COLO668 (cell line): ENCODE results near the gene KPRP.

Source experiments
- DNase-seq: peaks from one replicate; lab custom pipeline; 2025; ENCODE audit not compliant: unreplicated experiment; lab: John Stamatoyannopoulos, UW

The KPRP gene, protein sequence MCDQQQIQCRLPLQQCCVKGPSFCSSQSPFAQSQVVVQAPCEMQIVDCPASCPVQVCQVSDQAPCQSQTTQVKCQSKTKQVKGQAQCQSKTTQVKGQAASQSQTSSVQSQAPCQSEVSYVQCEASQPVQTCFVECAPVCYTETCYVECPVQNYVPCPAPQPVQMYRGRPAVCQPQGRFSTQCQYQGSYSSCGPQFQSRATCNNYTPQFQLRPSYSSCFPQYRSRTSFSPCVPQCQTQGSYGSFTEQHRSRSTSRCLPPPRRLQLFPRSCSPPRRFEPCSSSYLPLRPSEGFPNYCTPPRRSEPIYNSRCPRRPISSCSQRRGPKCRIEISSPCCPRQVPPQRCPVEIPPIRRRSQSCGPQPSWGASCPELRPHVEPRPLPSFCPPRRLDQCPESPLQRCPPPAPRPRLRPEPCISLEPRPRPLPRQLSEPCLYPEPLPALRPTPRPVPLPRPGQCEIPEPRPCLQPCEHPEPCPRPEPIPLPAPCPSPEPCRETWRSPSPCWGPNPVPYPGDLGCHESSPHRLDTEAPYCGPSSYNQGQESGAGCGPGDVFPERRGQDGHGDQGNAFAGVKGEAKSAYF

DNA sequence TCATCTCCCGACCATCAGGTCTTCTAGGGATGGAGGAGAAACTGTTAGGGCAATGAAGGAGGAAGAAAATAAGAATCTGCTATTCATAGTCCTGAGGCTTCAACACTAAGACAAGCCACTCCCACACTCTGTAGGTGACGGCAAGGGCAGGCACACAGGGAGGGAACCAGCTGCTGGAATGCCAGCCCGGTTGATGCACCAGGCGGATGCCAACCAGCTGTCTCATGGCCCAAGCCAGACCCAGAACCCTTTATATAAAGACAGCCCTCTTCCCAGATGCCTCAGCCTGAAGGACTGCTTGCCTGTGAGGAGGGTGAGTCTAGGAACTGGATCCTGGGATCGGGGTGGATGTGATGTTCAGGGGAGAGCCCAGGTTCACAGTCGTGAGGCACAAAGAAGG lies at the start of gene KPRP:
TSS of gene KPRP (plus strand) at position 279 of the 400 bp plus-strand sequence. CDS start 1,564 bp downstream, outside the sequence.
- no peak for DNase-seq

DNA sequence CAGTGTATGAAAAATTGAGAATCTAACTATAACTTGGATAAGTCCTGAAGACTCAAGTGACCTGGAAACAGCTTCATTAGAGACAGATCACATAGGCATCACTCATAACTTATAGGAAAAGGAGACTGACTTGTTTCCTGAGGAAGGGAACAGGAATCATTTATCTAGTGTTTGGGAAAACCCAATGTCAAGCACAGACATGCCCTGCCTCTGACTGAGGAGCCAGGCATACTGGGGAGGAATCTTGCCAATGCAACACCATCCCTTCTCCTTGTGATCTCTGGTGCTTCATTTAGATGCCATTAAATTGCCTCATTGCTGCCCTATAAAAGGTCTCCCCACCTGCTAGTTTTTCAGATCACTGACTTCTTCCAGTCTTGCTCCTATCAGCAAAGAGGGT lies 39.6 kb upstream of the KPRP start:
- no peak for DNase-seq

DNA sequence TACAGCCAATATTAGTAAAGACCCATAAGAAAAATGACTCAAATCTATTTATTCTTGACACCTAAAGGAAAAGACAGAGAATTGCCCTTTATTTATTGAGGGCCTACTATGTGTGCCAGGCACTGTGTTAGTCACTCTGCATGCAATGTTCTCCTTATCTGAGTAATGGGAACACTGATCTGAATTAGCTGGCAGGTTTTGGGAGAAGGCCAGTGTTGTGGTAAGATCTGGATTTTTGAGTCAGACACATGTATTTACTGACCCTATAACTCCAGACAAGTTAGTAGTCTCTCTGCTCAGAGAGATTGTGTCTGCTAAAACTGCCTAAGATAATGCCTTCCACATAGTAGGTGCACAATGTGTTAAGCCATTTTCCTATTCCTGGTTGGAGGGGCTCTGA lies 32.6 kb upstream of the KPRP start:
- no peak for DNase-seq

DNA sequence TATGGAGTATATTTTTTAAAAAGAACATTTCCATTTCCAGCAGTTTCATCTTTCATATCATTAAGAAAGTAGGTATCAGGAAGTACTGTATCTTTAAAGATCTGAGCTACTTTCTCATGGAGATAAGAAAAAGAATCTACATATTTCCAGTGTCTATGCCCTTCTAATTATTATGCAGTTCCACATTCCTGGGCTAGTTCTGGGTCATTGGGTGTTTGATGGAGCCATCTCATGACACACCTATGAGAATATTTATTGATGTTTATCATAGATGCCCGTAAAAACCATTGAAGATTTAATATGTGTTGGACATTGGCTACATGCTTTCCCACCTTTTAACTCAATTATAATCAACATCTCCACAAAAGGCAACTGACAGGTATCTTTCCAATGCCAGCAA lies 28.8 kb upstream of the KPRP start:
- DNase-seq: no peak

DNA sequence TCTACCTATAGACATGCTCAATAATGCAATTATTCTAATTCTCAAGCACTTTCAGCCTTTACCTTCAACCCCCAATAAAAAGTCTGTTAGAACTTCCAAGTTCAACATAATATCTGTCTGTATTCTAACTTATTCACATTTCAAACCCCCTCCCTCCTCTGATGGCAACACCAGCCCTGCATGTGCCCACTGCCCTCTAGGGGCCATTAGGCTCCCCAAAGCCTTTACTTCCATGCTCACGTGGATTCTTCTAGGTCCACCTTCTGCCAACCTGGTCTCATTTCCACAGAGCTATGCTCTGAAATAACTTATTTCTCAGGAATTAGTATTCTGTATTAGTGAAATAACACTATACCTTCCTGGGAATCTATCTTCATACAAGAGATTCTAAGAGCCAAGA lies 22.2 kb upstream of the KPRP start:
- no peak for DNase-seq

DNA sequence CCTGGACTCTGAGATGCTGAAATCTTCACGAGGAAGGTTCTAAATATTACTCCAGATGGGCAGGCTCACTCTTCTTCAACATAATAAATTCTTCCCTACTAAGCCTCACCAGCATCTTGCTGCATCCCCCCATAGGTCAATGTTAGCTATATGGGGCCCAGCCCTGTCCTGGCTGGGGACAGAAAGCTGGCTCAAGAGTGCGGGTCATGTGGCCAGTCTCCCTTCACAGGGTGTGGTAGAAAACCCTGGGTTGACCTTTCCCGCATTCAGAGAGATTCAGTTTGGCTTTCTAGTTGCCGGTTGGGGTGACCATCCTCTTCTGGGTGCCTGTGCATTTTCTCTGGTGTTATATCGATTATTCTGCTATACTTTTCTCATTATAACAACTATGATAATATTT lies 19.8 kb upstream of the KPRP start:
- DNase-seq: no peak

DNA sequence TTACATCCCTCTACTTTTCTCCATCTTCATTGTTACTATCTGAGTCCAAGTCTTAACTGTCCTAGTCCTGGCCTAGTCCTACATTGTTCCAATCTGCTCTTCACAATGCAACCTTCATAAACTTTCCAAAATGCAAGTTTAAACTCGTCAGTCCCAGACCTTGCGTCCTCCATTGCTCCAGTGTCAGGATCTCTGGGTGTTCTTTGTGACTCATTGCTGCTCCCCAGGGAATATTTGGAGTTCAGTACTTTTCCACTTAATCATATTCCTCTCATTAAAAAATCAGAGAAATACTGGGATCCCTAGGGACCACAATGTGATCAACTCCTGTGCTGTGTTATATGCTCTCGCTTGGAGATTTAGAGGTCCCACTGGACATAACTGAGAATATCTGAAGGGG lies 18.0 kb upstream of the KPRP start:
- DNase-seq: no peak

DNA sequence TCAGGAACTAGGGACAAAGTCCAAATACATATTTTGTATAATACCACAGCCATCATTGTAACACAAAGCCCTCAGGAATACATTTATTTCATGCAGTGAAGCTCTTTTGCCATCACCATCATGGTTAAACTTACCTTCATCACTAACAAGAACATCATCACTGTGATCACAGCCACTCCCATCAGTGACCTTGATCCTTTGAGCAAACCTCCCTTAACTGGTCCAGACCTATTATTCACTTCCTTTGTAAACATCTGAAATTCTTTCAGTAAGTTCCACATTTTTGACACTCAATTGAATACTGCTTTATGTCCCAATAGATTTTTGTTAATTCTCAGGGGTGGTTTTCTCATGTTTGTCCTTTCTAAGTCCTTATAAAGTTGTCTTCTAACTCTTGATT lies 16.2 kb upstream of the KPRP start:
- no peak for DNase-seq

DNA sequence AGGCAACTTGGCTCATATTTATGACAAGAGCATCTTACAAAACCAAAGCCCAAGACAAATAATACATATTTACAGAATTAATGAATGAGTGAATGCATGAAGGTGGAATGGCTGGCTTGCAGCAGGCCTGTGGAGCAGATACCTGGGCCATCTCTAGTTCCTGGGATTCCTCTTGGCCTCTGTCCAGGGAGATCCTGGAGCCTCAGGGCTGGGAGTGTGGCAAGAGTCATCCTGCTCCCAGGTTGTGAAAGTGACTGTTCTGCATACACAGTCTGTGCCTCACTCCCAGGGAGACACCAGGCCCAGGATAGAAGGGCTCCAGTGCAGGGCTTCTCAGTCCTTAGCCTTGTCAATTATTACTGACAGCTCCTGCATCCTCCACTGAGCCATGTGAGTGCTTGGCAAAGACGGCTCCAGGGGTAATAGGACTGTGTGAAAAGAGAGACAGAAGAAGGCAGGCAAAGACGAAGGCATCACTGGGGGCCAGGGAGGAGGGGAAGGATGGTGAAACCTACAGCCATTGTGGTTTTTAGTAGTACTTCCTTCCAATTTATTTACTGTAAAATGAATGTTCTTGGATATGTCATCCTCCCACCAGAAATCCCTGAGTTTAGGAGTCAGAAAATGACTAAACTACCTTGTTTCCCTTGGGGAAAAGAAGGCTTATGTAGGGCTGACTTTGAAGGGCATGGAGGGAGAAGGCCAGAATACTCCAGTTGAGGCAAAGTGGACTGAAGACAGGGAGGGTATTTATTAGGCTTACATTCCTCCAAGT lies 14.3 kb upstream of the KPRP start:
- no peak for DNase-seq

DNA sequence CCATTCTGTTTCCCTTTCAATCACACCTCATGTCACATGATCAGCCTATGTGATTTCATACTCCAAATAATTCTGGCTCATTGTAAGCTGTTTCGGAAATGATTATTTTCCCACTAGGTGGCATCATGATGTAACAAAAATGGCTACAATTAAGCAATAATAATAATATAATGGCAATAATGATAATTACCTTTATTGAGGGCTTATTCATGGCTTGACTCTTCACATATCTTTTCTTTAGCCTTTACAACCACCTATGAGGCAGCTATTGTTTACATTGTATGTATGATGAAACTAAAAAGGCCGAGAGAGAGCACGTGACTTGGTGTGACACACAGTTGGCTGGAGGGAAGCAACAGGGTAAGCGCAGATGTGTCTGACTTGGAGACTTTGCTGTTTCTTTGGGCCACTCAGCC lies 12.5 kb upstream of the KPRP start:
- DNase-seq: no peak

DNA sequence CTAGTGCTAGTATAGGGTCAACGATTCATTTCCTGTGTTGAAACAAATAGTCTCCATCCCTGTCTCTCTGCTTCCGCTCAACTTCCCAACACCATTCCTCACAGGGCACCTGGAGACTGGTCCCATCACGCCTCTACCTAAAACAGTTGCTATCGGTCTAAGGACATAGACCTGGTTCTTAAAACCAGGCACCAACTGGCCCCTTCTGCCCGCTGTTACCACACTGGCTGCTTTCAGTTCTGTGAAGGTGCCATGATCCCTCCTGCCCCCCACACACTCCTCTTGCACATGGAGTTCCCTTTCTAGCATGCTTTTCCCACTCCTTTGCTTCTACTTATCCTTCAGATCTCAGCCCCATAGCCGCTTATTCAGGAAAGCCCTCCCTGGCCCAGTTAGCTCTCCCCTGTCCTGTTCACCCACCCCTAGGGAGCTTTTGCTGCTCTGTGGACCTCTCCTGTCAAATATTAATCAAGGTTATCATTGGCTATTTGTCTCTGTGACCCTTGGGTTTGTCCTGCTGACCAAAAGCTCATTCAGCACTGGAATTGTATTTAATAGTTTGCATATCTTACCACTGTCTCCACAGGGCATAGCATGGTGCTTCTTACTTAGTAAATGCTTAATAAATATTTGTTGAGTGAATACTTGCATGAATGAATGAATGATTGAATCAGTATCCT lies 11.9 kb upstream of the KPRP start:
- no peak for DNase-seq

DNA sequence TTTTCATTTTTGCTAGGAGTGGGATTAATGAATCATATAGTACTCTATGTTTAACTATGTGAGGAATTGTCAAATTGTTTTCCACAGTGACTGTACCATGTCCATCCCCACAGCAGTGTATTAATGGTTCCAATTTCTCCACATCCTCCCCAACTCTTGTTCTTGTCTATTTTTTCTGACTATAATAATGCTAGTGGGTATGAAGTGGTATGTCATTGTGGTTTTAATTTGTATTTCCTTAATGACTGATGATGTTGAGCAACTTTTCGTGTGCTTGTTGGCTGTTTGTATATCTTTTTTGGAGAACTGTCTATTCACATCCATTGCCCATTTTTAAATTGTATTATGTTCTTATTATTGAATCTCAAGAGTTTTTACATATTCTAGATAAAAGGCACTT lies 10.0 kb upstream of the KPRP start:
- DNase-seq: no peak

DNA sequence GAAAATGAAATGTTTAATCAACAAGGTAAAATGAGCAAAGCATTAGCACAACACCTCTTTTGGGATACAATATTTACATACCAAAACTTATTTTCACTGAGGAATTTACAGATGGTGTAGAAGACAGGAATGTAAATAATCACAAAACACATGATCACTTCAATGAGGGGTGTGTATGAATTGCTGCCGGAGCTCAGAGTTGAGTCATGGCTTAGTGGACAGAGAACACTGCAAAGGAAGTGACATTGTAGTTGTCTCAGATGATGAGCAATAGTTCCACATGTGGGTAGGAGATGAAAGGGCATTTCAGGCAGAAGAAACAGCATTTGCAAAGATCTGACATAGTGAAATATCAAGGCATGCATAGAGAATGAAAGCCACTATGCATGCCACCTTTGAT lies 5.6 kb upstream of the KPRP start:
- no peak for DNase-seq

DNA sequence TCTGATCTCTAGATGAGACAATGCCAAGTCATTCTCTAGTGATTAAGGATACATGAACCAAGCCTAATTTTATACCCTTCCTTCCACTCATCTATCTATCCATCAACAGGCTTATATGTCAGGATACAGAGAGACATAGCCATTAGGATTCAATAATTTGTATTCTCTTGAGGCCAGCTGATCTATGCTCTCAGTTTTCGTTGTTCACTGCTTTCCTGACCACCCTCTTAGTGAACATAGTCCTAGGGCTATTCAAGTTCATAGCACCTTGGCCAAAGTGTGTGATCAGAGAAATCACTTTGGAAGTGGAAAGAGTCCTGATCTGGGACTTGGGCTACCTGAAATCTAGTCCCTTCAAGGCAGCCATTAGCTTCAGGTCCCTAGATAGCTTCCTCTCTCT lies 4.2 kb upstream of the KPRP start:
- DNase-seq: no peak

DNA sequence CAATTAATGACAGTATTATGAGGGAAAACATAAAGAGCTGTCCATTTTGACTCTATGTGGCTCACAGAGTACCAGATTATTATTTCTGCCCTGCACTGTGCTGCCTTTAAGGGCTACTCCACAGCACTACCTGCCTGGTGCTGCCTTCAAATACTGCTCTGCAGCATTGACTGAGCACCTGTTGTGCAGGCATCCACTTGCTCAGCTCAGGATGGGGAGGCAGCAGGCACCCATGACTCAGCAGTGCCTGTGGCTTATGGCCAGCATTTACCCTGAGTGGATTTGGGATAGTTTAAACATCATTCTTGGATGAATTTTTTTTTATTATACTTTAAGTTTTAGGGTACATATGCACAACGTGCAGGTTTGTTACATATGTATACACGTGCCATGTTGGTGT lies 953 bp upstream of the KPRP start:
- DNase-seq: no peak

DNA sequence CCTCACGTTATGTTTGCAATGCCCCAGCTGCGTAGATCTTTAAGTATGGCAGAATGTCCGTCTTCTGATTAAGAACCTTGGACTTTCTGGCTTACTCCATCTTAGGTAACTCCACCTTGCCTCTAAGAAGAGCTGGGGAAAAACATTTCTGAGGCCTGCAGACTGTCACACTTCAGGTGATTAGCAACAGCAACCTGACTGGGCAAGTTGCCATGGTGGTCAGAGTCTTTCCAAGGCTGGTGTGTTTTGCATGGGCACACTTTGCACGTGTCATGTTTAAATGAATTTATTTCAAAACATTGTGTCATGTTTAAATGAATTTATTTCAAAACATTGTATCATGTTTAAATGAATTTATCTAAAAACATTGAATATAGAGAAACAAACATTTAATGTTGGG lies 811 bp downstream of the KPRP start:
- DNase-seq: no peak

DNA sequence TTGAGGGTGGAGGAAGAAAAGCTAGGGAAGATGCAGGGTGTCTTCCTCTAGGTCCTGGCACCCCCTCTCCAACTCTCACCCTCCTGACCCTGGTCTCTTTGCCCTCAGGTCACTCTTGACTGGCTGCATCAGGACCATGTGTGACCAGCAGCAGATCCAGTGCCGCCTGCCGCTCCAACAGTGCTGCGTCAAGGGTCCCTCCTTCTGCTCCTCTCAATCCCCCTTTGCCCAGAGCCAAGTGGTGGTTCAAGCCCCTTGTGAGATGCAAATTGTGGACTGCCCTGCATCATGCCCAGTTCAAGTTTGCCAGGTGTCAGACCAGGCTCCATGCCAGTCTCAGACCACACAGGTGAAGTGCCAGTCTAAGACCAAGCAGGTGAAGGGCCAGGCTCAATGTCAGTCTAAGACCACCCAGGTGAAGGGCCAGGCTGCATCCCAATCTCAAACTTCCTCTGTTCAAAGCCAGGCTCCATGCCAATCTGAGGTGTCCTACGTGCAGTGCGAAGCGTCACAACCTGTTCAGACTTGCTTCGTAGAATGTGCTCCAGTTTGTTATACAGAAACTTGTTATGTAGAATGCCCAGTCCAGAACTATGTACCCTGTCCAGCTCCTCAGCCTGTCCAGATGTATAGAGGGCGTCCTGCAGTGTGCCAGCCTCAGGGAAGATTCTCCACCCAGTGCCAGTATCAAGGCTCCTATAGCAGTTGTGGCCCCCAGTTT lies 1.8 kb downstream of the KPRP start:
- DNase-seq: no peak

DNA sequence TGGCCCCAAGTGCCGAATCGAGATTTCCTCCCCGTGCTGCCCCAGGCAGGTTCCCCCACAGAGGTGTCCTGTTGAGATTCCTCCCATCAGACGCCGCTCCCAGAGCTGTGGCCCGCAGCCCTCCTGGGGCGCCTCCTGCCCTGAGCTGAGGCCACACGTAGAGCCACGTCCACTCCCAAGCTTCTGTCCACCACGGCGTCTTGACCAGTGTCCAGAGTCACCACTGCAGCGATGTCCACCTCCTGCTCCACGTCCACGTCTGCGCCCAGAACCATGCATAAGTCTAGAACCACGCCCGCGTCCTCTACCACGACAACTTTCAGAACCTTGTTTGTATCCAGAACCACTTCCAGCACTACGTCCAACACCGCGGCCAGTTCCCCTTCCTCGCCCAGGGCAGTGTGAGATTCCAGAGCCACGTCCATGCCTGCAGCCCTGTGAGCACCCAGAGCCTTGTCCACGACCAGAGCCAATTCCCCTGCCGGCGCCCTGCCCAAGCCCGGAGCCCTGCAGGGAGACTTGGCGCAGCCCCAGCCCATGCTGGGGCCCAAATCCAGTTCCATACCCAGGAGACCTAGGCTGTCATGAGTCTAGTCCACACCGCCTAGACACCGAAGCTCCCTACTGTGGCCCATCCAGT lies 2.8 kb downstream of the KPRP start:
- no peak for DNase-seq

DNA sequence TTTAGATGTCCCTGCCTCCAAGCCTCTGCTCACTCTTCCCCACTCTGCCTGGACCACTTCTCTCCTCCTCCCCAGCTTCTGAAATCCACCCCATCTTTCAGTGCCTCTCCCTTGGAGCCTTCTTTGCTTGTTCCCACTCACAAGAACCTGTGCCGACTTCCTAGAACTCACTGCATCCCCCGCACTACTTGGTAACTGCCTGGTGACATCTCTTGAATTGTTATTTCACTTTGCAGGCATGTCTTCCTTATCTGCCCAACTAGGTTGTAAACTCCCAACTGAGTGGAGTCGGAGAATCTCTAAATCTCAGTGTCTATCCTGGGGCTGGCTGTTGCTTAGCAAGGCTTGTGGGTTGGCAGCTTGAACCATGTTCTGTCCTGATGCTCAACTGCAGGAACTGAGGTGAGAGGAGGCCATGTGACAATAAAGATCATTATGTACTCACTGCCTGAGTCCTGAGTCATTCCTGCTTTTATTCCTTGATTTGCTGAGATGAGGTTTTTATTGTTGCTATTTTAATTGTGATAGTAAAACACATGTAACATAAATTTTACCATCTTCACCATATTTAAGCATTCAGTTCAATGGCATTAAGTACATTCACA lies 3.9 kb downstream of the KPRP start:
- no peak for DNase-seq
